CD4-positive, alpha-beta T cell treated with Interleukin-1 beta for 1 hour (primary cell): ENCODE results near the gene CDC14B.
A peak's percentile ranks its signal among the peaks of the same experiment; 100 is the strongest.
"Not testable (repeated sequence)": the region's sequence is repeated elsewhere in the genome, so short reads cannot be mapped to it uniquely, and the experiment has no call there.

ENCODE experiments used
- DNase-seq, 2 donors: peaks; one replicate each; pipeline ENCODE4 v3.0.0-alpha.2; 2020 to 2022

CDC14B gene

DNA sequence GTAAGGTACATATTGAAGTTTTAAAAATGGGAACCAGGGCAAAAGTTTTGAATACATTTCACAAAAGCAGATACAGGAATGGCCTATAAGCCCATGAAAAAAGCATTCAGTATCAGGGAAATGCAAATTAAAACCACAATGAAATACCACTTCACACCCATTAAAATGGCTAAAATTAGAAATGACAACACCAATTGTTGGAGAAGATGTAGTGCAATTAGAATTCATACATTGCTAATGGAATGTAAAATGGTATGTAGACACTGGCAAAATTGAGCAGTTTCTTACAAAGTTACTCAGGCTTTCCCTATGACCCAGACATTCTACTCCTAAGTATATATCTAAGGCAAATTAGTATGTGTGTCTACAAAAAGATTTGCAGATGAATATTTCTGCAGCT, 34.2 kb downstream of the CDC14B start:
- no peak for DNase-seq

DNA sequence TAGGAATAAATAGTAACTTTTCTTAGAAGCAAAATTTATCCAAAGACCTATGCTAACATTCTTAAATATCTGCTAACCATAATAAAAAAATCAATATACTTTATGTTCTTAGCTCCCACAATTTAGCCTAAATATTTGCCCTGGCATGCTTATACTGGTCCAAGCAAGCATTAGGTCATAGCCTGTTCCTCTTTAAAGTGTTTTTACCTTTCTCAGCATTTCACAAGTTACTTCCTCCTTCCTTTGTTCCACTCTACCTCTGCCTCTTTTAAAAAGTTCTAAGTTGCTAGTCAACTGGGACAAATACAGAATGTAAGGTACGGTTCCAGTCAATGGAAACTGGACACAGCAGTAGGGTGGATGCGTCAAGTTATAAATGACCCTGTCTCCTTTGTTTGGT, 37.4 kb downstream of the CDC14B start:
- DNase-seq = not testable (repeated sequence)

DNA sequence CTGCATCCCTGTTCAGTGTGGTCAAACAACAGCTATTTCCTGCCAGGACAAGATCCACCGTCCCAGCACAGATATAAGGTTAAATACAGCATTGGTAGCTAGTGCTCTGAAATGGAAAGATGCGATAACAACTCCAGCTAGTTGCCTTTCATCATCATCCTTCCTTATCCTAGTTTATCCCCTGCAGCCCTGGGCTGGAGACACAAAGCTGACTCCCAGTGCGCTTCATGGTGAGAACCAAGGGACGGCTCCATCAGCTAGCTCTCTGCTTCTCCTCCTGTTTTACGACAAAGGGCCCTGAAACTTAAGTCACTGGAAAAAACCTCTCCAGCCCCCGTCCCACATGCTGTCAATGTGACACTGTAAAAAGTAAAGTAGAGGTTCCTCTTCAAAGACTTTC, 37.9 kb downstream of the CDC14B start:
- DNase-seq = no peak

DNA sequence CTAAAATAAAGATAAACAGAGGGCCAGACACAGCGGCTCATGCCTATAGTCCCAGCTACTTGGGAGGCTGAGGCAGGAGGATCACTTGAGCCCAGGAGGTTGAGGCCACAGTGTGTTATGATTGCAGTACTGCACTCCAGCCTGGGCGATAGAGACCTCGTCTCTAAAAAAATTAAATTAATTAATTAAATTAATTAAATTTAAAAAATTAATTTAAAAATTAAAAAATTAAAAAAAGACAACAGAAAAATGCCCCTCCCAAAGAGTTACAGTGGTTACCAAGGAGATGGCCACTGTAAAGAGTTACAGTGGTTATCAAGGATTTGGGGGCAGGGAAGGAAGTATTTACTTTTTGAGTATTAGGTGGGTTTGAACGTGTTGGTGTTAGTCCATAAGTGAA, 38.3 kb downstream of the CDC14B start:
- no peak for DNase-seq

DNA sequence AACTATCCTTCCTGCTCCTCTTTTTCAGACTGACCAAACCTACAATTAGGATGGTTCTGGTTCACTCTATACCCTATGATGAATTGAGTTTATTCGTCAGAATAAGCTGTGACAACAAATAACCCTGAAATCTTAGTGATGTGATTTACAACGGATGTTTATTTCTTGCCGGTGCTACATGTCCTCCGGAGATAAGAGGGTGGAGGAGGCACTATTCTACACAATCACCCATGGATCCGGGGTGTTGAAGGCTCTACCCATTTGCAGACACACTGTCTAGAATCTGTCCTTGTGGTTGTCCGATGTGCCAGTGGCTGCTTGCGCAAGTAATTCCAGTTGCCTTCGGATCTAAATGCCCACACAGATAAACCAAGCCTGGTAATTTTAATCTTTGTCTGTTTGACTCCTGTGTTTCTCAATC, 44.7 kb downstream of the CDC14B start:
- no peak for DNase-seq

DNA sequence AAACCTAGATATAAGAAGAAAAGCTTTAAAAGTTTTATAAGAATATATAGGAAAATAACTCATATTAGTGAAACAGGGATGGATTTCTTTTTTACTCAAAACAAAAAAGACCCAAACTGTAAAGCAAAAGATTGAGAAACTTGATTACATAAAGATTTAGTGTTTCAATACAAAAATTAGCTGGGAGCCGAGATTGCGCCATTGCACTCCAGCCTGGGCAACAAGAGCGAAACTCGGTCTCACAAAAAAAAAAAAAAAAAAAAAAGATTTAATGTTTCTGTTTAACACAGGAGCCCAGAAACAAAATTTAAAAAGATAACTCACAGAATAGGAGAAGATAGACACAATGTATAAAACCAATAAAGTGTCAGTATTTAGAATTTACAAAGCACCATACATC, 45.2 kb downstream of the CDC14B start:
- no peak for DNase-seq

DNA sequence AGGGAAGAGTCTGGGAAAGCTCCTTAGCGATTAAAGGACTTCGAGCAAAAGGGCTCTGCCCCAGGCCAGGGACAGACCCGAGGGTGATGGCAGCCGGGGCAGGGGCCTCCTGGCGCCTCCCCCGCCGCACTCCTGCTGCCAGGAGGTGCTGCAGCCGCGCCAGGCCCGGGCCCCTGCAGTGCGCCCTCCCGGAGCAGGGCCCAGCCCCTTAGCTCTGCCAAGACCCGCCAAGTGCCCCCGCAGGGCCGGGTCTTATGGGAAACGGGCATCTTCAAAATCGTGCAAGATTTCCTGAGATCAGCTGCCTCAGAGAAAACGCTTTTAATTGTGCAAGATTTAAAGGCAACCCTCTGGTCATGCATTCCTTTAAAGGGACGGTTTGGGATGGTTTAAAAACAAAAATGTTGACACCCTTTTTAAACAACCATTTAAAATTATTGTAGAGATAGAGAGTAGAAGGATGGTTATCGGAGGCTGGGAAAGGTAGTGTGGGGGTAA, 52.4 kb downstream of the CDC14B start:
- no peak for DNase-seq

DNA sequence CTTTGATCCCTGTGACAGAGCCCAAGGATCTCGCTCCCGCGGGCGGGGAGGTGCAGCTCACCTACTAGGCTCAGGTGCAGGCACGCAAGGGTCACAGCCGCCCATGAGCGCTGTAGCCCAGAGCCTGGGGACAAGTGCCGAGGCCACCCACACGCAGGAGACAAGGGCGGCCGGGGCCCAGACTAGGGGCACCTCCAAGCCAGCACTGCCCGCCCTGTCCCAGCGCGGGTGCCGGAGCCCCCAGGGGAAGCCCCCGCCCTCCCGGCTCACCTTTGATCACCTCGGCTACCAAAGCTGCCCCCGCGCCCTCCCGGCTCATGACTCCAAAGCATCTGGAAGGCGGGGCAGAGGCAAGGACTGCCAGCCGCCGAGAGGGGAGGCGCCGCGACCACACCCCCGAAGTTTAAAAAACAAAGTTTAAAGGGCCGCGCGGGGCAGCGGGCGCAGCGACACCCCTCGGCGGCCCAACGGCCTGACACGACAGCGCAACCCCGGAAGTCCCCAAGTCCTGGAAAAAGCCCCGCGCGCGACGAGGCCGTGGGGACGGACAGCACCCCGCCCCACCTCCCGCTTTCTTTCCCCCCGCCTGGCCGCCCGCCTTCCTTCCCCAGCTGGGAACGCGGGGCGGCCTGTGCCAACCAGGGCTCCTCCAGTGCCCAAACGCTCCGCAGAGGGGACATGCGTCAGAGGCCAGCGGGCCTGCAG, 53.0 kb downstream of the CDC14B start:
- DNase-seq = peak; percentile 80 to 84

DNA sequence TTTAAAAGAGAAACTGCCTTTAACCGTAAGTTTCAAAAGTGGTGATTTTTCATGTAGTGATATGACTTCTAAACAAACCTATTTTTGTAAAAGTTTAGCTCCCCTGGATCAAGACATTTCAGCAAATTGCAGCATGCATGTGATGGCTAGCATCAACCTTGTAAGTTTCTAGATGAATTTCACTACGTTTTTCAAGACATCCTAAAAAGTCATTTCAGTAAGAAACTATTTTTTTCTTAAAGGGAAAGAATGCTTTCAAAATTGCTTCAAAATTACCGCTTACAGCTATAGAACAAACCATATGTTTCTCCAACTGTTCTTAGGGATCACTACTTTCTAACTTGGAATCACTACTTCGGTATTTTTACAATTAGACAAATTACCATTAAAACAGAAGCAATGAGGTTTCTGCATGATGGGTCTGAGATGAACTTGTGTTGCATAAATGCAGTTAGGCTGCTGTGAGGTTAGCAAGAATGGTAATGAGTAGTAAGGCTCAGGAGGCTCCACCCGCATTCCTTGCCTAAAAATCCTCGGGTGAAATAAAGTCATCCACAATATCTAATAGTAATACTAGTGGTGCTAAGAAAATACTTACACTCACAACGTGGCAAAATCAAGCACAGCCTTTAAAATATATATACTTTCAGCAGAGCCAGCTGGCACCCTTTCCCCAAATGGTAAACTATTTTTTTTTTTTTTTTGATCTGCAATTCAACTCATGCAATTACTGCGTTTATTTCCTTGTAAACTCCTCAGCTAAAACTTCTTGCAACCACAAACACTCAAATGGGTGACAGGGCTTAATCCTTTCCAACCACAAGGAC, 53.8 kb downstream of the CDC14B start:
- no peak for DNase-seq

DNA sequence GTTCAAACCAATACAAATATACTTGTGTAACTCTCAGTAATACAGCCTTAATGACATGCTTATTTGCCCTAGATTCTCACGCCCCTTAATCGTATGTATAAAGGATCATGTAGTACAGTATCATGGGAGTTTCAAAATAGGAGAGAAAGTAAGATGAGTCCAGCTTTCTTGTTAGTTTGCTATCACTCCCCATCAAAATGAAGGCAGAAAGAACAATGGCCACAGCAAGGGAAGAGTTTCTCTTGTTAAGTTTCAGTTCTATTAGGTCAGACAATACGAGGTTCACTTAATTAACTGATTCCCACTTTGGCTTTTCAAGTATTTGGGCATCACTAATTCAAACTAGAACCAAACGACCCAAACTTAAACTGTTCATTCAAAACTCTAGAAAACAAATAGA, 55.4 kb downstream of the CDC14B start:
- no peak for DNase-seq

DNA sequence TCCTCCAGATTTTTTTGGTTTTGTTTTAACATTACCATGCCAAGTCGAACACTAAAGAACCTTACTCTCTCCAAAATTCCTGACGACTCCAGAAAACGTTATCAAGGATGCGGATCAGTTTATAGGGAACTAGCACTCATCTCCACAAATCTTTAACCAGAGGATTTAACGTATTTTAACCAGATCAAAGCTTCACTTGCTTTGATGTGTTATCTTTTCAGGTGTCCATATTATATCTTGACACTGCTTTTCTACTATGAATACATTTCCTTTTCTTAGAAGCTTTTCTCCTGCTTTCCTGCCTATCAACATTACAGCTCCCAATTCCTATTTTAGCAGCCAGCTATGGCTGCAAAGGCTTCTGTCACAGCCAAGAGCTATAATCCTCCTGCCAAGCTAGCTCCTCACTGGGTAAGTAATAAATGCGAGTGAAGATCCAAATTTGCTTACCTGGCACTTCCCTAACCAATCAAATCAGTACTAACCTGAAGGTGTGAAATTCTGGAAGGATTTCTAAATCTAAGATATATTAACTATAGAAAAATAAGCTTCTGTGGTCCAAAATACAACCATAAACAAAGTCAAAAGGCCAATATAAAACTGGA, 60.2 kb downstream of the CDC14B start:
- DNase-seq = no peak

DNA sequence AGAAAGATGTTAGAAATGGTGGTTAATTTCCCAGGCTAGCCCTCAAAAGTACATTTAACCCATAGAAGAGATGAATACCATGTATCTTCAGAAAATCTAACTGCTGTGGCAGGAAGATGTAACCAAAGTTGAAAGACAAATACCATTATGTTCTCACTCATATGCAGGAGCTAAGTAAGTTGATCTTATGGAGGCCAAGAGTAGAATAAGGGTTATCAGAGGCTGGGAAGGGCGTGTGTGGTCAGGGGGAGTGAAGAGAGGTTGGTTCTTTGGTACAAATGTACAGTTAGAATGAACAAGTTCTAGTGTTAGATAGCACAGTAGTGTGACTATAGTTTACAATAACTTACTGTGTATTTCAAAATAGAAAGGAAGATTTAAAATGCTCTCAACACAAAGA, 61.7 kb downstream of the CDC14B start:
- no peak for DNase-seq

DNA sequence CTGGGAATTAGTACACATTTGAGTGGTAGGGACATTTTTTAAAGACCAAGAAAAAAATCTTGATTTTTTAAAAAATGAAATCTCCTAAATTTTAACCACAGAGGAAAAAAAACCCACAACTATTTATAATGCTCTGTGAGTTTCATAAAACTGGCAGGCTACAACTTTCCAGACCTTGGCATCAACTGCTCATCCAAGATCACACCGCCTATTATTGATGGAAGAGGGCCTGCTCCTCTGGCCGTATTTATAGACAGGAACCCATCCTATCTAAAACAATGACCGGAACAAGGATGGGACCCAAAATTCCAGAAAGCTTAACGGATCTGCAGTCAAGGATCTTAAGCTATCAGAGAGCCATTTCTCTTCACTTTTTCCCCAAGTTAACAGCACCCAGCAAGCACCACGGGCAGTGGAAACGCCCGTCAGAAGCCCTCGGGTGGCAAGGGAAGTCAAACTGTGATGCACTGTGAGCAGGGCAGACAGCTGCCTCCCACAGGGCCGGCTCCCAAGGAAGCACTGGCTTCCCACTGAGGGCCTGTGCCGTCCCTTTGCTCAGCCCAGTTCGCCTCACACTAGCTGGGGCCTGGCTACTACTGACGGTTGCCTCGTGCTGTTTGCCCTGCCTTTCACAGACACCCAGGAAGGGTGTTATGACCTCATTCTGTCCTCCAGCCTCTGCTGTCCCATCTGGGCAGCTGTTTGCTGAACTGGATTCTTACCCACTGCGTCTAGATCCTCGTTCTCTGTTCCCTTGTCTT, 62.8 kb downstream of the CDC14B start:
- DNase-seq = no peak

DNA sequence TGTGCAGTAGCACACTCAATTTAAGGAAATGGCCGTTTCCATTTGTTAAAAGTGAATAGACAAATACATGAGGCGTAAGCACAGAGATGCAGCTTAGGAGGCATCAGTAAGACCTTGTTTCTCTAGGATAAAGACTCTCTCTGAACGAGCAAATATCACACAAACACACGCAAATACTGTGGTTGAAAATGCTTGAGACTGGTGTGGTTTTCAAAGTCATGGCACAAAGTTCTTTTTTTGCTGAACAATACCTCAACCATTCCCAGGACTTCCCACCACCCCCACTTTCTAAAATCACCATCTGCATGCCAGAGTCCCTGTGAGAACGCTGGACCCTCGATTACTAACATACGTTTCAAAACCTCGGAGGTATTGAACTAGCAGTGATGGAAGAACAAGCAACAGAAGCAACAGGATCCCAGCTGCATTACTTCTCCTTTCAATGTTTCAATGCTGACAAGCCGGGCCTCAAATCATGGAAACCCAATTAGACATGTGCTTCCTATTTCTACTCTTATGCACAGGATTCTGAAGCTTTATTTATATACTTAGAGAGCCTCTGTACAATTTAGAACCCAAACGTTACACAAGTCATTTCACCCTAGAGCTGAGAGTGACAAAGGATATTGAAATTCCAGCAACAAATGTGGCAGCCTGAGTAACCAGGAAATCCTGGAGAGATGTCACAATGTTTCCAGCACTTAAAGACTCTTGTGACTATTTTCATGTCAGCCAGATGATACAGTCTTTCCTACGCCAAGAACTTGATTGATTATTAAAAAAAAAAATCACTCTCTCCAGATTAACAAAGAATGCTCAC, 63.9 kb downstream of the CDC14B start:
- no peak for DNase-seq

DNA sequence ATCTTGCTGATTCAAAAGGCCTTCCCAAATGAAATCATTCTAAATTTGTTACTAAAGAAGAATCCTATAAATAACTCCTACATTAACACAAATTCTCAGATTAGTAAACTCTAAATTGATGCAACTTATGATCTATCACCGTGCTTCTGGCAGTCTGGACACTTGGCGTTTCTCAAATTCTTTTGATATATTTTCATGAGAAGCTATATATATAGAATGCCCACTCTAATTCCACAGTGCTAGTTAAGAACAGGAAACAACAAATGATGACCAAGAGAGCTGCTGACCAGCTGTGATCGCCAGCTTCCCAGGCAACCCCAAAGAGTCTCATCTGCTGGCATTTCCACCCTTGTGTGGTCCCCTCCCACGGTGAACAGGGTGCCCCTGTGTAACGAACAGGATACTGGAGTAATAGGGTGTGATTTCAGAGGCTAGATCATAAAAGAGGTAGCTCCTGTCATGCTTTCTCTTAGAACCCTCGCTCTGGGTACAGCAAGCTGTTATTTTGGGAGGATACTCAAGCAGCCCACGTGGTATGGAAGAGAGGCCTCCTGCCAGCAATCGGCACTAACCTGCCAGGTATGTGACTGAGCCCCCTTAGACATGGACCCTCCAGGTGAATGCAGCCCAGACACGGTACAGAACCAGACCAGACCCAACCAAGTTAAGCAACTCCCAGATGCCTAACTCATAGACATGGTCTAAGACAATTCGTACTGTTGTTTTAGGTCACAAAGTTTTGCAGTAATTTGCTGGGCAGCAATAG, 64.7 kb downstream of the CDC14B start:
- DNase-seq = no peak

DNA sequence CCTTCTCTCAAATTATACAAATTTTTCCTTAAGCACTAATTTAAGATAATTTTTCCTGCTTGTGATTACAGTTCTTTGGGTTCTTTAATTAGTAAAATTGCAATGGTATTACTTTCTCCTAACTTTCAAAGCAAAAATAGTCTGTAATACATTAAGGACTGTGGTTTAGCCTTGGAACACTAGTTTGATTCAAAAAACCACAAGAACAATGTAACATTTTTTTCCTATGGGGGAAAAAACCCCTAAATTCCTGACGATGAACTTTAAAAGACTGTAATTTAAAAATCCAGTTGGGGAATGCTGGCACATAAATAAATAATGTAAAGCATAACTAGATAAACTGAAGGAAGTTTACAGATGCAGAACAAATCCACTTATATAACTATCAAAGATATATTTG, 65.3 kb downstream of the CDC14B start:
- DNase-seq = no peak

DNA sequence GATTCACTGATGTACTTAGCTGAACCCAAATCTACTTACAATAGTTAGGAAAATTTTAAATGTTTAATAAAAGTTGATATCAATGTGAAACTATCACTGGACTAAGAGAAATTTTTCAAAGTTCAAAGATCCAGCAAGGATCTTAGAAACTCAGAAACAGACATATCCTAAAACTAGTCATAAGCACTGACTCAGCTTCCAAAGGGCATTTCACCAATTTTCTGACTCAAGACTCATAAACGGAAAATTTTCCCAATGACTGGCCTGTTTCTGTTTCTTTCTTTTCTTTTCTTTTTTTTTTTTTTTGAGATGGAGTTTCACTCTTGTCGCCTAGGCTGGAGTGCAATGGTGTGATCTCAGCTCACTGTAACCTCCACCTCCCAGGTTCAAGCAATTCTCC, 66.6 kb downstream of the CDC14B start:
- DNase-seq = no peak

DNA sequence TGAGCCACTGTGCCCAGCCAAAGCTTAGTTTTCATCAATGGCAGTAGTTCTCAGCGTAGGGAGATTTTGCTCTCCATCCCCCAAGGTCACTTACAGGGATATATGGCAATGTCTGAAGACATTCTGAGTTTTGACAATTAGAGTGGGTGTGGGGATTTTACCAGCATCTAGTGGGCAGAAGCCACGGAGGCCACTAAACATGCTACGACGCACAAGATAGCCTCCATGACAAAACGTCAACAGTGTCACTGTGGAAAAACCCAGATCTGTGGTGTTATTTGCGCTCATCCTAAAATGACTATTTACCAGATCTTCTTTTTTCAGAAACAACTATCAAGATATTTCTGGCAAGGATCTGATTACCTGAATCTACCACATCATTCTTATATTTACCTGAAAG, 68.2 kb downstream of the CDC14B start:
- no peak for DNase-seq

DNA sequence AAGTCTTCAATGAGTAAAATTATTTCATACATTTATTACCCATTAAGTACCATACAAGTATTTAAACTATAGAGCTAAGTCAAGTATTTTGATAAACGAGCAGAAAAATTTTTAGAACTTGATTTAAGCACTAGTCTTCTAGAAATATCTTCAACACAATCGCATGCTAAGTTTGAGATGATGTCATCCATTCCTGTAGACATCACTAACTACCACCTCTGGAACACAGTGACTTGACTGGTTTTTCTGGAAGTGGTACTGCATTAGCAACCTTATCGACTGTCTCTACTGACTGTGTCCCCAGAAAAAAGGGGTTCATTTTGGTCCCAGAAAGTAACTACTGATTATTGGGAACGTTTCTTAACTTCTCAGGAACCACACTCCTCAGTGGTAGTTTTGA, 69.0 kb downstream of the CDC14B start:
- no peak for DNase-seq

DNA sequence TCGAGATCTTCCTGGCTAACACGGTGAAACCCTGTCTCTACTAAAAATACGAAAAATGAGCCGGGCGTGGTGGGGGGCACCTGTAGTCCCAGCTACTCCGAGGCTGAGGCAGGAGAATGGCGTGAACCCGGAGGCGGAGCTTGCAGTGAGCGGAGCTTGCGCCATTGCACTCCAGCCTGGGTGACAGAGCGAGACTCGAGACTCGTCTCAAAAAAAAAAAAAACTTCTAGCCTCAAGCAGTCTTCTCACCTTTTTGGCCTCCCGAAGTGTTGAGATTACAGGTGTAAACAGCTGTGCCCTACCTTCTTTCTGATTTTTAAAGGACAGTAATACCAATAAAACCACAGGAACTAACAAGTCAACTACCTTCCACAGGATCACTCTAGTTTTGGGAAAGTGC, 76.5 kb downstream of the CDC14B start:
- DNase-seq = not testable (repeated sequence)

DNA sequence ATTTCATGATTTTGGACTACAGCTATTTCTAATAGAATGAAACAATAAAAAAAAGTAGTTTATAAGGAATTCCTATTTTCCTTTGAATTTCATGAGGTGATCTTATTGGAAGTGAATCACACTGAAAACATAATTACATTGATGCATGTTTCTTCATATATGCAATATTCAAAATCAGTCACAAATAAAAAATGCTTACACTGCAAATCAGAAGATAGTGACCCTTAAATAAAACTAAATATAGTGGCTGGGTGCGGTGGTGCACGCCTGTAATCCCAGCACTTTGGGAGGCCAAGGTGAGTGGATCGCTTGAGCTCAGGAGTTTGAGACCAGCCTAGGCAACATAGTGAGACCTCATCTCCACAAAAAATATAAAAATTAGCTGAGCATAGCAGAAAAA, 79.5 kb downstream of the CDC14B start:
- no peak for DNase-seq
